ENCODE measurements around the gene FTO. TPM values are rescaled to one million over a fixed set of nuclear protein-coding genes. Genes with fewer than 3 reads are reported as not detected.

Gene FTO
- total RNA-seq, 4 donors from 2014 or later: 98.1 to 127 (median 109) TPM

DNA sequence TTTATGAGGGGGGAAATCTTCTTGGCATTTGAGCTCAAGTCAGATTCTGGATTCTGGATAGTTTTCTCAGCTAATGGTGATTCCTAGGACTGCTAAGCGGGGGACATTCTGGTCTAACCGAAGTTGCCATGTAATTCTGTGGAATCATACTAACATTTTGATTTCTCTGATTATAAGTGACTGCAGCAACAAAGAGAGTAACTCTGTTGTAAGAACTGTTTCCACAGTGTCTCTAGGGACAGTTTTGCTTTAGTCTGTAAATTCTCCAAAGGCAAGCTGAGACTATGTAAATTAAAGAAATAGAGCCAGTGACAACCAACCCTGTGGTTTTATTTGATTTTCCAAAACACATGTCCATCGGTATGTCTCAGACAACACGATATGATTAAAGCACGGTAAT, 296.4 kb downstream of the FTO start:
- 80 to 85% methylated on average over 5 of the region's 5 CpGs for WGBS, 2 donors
- Histone ChIP-seq H3K36me3 (peaks cover 0 to 7% (median 0%) of the 10 kb centered on the region in 3 donors), H3K27ac (no peak overlapping the region), H3K27me3 (no peaks in the 10 kb centered on the region), H3K9me3 (no peaks in the 10 kb centered on the region), H3K4me3 (no peak overlapping the region), H3K4me1 (peaks cover 0 to 7% (median 0%) of the 10 kb centered on the region in 4 donors)
- DNase-seq (ENCODE audit: low spot score in 2 of 2): no peak
- no peak for TF ChIP-seq POLR2A (IDR thresholded peaks at IDR 0.05)
- no peak for TF ChIP-seq CTCF (IDR thresholded peaks at IDR 0.05)
- TF ChIP-seq EP300 (IDR thresholded peaks at IDR 0.05): no peak

DNA sequence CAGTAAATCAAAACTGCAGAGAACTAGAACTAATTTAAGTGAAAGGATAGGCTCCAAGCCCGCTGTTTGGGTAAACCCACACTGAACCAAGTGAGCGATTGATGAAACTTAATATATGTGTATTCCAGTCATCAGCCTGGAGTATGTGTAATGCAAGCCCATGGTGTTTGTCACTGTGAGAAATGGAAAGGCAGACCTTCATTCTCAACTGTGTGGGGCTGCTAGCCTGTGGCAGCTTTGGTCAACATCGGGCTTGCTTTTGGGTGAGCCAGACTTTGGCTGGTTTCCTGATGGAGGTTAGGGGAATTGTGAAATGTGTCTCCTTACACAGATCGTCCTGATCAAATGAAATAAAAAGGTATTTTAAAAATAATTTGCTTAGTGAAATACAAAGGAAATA, 302.7 kb downstream of the FTO start:
- 88 to 89% methylated on average over 4 of the region's 4 CpGs for WGBS, 2 donors
- no peak for DNase-seq (ENCODE audit: low spot score in 2 of 2)
- H3K36me3 ChIP-seq: peaks cover 0 to 31% (median 0%) of the 10 kb centered on the region in 3 donors
- H3K4me1 ChIP-seq: no peaks in the 10 kb centered on the region
- TF ChIP-seq EP300 (IDR thresholded peaks at IDR 0.05) (no peak), POLR2A (IDR thresholded peaks at IDR 0.05) (no peak), CTCF (IDR thresholded peaks at IDR 0.05) (no peak)
- H3K27me3 ChIP-seq: no peaks in the 10 kb centered on the region
- peaks cover 0 to under 1% (median 0%) of the 10 kb centered on the region in 4 donors for H3K9me3 ChIP-seq
- H3K27ac ChIP-seq: no peak overlapping the region
- no peak overlapping the region for H3K4me3 ChIP-seq

DNA sequence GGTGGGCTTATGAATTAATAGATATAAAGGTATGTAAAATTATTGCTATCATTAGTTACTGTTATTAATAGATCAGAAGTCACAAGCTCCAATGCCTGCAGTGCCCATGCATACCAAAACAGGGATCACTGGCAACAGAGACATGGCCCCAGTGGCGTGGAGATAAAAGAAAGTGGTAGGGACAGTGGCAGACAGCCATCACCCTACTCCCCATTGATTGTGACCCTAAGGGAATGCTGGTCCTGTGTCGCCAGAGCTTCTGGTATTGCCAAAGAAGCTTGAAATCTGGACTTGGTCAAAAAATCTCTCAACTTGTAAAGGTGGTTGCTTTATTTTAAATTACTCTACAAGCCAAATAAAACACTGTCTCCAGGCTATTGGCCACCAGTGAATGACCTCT, 303.5 kb downstream of the FTO start:
- peaks cover 0 to 9% (median 0%) of the 10 kb centered on the region in 4 donors for H3K9me3 ChIP-seq
- H3K27me3 ChIP-seq: no peaks in the 10 kb centered on the region
- no peak overlapping the region for H3K27ac ChIP-seq
- H3K36me3 ChIP-seq: peaks cover 0 to 33% (median 0%) of the 10 kb centered on the region in 3 donors
- DNase-seq (ENCODE audit: low spot score in 2 of 2): no peak
- no peak overlapping the region for H3K4me3 ChIP-seq
- no peaks in the 10 kb centered on the region for H3K4me1 ChIP-seq
- no peak for TF ChIP-seq POLR2A (IDR thresholded peaks at IDR 0.05)
- TF ChIP-seq CTCF (IDR thresholded peaks at IDR 0.05): no peak
- TF ChIP-seq EP300 (IDR thresholded peaks at IDR 0.05): no peak
- 88 to 93% methylated on average over 2 of the region's 2 CpGs for WGBS, 2 donors

- TF ChIP-seq CTCF (IDR thresholded peaks at IDR 0.05) (no peak), POLR2A (IDR thresholded peaks at IDR 0.05) (no peak), EP300 (IDR thresholded peaks at IDR 0.05) (no peak)
- 84 to 92% methylated on average over 9 of the region's 9 CpGs for WGBS, 2 donors
Measured at GRCh38 chr16:54009464-54010176, 305.7 kb downstream of the FTO start.

GRCh38 chr16:54015147-54015546, 311.2 kb downstream of the FTO start:
- 95% methylated on average over 2 of the region's 2 CpGs for WGBS, 2 donors
- peaks cover 0 to 18% (median 0%) of the 10 kb centered on the region in 3 donors for H3K36me3 ChIP-seq
- no peaks in the 10 kb centered on the region for H3K27me3 ChIP-seq
- DNase-seq (ENCODE audit: low spot score in 2 of 2): no peak
- no peak overlapping the region for H3K4me3 ChIP-seq
- TF ChIP-seq POLR2A (IDR thresholded peaks at IDR 0.05) (no peak), CTCF (IDR thresholded peaks at IDR 0.05) (no peak), EP300 (IDR thresholded peaks at IDR 0.05) (no peak)
- no peak overlapping the region for H3K27ac ChIP-seq
- H3K9me3 ChIP-seq: peaks cover 0 to 10% (median 0%) of the 10 kb centered on the region in 4 donors
- H3K4me1 ChIP-seq: no peaks in the 10 kb centered on the region

More at GRCh38 chr16:54009464-54010176, 305.7 kb downstream of the FTO start:
- H3K27ac ChIP-seq: no peak overlapping the region
- H3K27me3 ChIP-seq: no peaks in the 10 kb centered on the region
- H3K9me3 ChIP-seq: peaks cover 0 to 10% (median 0%) of the 10 kb centered on the region in 4 donors
- H3K4me3 ChIP-seq: no peak overlapping the region
- no peaks in the 10 kb centered on the region for H3K4me1 ChIP-seq
- peaks cover 0 to 33% (median 0%) of the 10 kb centered on the region in 3 donors for H3K36me3 ChIP-seq
- no peak for DNase-seq (ENCODE audit: low spot score in 2 of 2)

Measured in tibial nerve (tissue), 4 donors.